COR-L47 (cell line): Measurements from ENCODE around the gene TOMM7.
"Not testable (repeated sequence)": the region's sequence is repeated elsewhere in the genome, so short reads cannot be mapped to it uniquely, and the experiment has no call there.

Experiments used
- DNase-seq: peaks from one replicate; lab custom pipeline; 2025; lab: John Stamatoyannopoulos, UW

The TOMM7 gene

GRCh38 chr7:22821702-22822485 is 755 bp downstream of the TOMM7 start:
- DNase-seq = no peak

GRCh38 chr7:22819476-22819875 is 3.2 kb downstream of the TOMM7 start:
- DNase-seq = no peak

- no peak for DNase-seq
Measured at GRCh38 chr7:22814261-22815208, 8.1 kb downstream of the TOMM7 start.

- DNase-seq = no peak
Measured at GRCh38 chr7:22812353-22812752, 10.3 kb downstream of the TOMM7 start.

- no peak for DNase-seq
Measured at GRCh38 chr7:22811746-22812280, 10.8 kb downstream of the TOMM7 start.

- no peak for DNase-seq
Measured at GRCh38 chr7:22810843-22811242, 11.8 kb downstream of the TOMM7 start.

GRCh38 chr7:22809902-22810642 is 12.6 kb downstream of the TOMM7 start:
- DNase-seq = no peak

GRCh38 chr7:22808140-22808539 is 14.5 kb downstream of the TOMM7 start:
- no peak for DNase-seq

GRCh38 chr7:22806752-22807151 is 15.9 kb downstream of the TOMM7 start:
- DNase-seq = no peak

GRCh38 chr7:22805227-22805626 is 17.4 kb downstream of the TOMM7 start:
- DNase-seq = no peak

- DNase-seq = not testable (repeated sequence)
Measured at GRCh38 chr7:22802831-22803230, 19.8 kb downstream of the TOMM7 start.

GRCh38 chr7:22802426-22802825 is 20.2 kb downstream of the TOMM7 start:
- no peak for DNase-seq

GRCh38 chr7:22801912-22802311 is 20.7 kb downstream of the TOMM7 start:
- DNase-seq = no peak

GRCh38 chr7:22799633-22800032 is 23.0 kb downstream of the TOMM7 start:
- DNase-seq = no peak

GRCh38 chr7:22793593-22794462 is 28.8 kb downstream of the TOMM7 start:
- DNase-seq = no peak

GRCh38 chr7:22791204-22792158 is 31.2 kb downstream of the TOMM7 start:
- DNase-seq = no peak

- DNase-seq = not testable (repeated sequence)
Measured at GRCh38 chr7:22790640-22791039, 32.0 kb downstream of the TOMM7 start.

GRCh38 chr7:22787951-22788350 is 34.7 kb downstream of the TOMM7 start:
- DNase-seq = no peak

GRCh38 chr7:22786290-22786932 is 36.2 kb downstream of the TOMM7 start:
- DNase-seq = no peak
